GM23338 (cell line): ENCODE results near the gene CLRN2.

Source experiments
- CREB1 ChIP-seq: fragments of 250-450 bp; sonication (Bioruptor Pico); IDR thresholded peaks from 2 replicates; pipeline ENCODE4 v1.5.0; 2020; ENCODE audit warnings: low read depth, mild to moderate bottlenecking, moderate library complexity
- CTCF ChIP-seq, 2 experiments: fragments of 200-600 bp in 1 of 2; sonication (generic) in 1 of 2; conservative IDR thresholded peaks; 2 replicates each; pipeline versions ENCODE4 v1.5.1 to v1.6.1; 2016 to 2017; ENCODE audit warnings: antibody characterized with exemption in 2 of 2, low read depth in 2 of 2, mild to moderate bottlenecking in 2 of 2, moderate library complexity in 1 of 2
- ETS1 ChIP-seq: IDR thresholded peaks from 2 replicates; pipeline ENCODE4 v1.6.1; 2016; ENCODE audit warnings: antibody characterized with exemption
- EZH2 ChIP-seq: fragments of 200-600 bp; sonication (generic); IDR thresholded peaks from one replicate; pipeline ENCODE4 v1.8.0; 2017; ENCODE audit warnings: antibody characterized with exemption, mild to moderate bottlenecking, low read depth; ENCODE audit not compliant: unreplicated experiment
- EZH2phosphoT487 ChIP-seq: fragments of 200-600 bp; sonication (generic); IDR thresholded peaks from one replicate; pipeline ENCODE4 v1.8.1; 2018; ENCODE audit warnings: antibody characterized with exemption; ENCODE audit not compliant: unreplicated experiment
- JUNB ChIP-seq: IDR thresholded peaks from one replicate; pipeline ENCODE4 v1.6.1; 2016; ENCODE audit warnings: antibody characterized with exemption; ENCODE audit not compliant: unreplicated experiment
- POLR2AphosphoS5 ChIP-seq: IDR thresholded peaks from 2 replicates; pipeline ENCODE4 v1.6.1; 2016; ENCODE audit warnings: antibody characterized with exemption, low read depth
- REST ChIP-seq: IDR thresholded peaks from one replicate; pipeline ENCODE4 v1.6.1; 2018; ENCODE audit warnings: antibody characterized with exemption; ENCODE audit not compliant: unreplicated experiment
- ZNF331 ChIP-seq: fragments of 250-450 bp; sonication (Bioruptor Pico); IDR thresholded peaks from 2 replicates; pipeline ENCODE4 v1.5.0; 2020; ENCODE audit warnings: low read depth, mild to moderate bottlenecking, moderate library complexity

GRCh38 chr4:17492876-17493275 lies 22.1 kb upstream of the CLRN2 start:
- TF ChIP-seq CTCF (conservative IDR thresholded peaks at IDR 0.05; ENCODE audit: low read depth in 2 of 2), result no peak
- TF ChIP-seq ZNF331 (CRISPR knock-in tag), result no peak
- TF ChIP-seq POLR2AphosphoS5, result no peak
- TF ChIP-seq REST, result no peak
- TF ChIP-seq ETS1, result no peak
- TF ChIP-seq EZH2, result no peak
- no peak for TF ChIP-seq EZH2phosphoT487
- TF ChIP-seq JUNB, result no peak
- TF ChIP-seq CREB1 (CRISPR knock-in tag), result no peak
